GM18520 (cell line): ENCODE data around the gene ALX4.

Experiments used
- ATAC-seq: cut with Tn5 transposase; IDR thresholded peaks from one replicate; pipeline ENCODE4 v1.9.1; 2021; ENCODE audit not compliant: unreplicated experiment

The ALX4 gene

GRCh38 chr11:44303401-44303938, 6.5 kb downstream of the ALX4 start:
- no peak for ATAC-seq

- ATAC-seq = no peak
Measured at GRCh38 chr11:44301564-44302271, 8.2 kb downstream of the ALX4 start.

- no peak for ATAC-seq
Measured at GRCh38 chr11:44300844-44301563, 8.9 kb downstream of the ALX4 start.

- no peak for ATAC-seq
Measured at GRCh38 chr11:44298862-44299261, 11.1 kb downstream of the ALX4 start.

DNA sequence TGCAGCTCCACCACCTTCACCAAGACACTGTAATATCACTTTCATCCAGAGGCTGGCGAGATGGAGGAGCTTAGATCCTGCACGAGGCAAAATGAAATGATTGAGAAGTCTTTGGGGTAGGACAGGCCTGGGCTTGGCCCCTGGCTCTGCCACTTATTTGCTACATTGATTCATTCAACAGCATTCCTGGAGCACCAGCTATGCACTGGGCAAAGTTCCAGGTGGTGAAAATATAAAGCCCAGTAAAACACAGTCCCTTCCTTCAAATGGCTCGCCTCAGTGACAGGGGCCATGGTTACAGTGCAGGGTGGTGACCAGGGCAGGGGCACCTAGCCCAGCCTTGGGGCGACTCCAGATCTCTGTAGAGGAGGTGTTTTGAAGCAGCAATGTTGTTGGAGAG, 19.7 kb downstream of the ALX4 start:
- no peak for ATAC-seq

DNA sequence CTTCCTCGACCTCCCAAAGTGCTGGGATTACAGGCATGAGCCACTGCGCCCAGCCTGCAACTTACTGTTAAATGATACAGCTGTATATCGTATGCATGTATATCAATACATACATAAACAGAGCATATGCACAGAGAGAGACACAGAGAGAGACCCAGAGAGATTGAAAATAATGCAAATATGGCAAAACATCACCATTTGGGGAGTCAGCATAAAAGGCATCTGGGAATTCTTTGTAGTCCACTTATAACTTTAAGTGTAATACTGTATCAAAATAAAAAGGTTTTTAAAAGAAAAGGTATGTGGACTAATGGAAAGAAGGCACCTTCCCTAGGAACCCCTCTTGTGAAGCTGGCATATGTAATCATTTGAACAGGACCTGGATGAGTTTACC, 21.8 kb downstream of the ALX4 start:
- ATAC-seq = no peak

GRCh38 chr11:44286911-44287310, 23.0 kb downstream of the ALX4 start:
- ATAC-seq = no peak

GRCh38 chr11:44286268-44286880, 23.6 kb downstream of the ALX4 start:
- ATAC-seq = no peak

- ATAC-seq = no peak
Measured at GRCh38 chr11:44285756-44286155, 24.2 kb downstream of the ALX4 start.

DNA sequence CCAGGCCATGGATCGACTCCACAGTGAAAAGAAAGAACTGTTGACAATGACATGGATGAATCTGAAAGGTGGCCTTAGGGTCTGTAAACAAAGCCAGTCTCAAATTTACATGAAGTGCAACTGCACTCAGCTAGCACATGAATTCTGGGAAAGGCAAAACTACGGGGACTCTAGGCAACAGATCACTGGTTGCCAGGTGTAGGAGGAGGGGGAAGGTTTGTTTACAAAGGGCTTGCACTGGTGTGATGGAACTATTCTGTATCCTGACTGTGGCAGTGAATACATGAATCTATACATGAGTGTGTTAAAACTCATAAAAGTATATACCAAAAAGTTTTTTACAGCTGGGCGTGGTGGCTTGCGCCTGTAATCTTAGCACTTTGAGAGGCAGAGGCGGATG, 27.3 kb downstream of the ALX4 start:
- ATAC-seq = no peak

- ATAC-seq = no peak
Measured at GRCh38 chr11:44281151-44281550, 28.8 kb downstream of the ALX4 start.

GRCh38 chr11:44280257-44280656, 29.7 kb downstream of the ALX4 start:
- no peak for ATAC-seq

DNA sequence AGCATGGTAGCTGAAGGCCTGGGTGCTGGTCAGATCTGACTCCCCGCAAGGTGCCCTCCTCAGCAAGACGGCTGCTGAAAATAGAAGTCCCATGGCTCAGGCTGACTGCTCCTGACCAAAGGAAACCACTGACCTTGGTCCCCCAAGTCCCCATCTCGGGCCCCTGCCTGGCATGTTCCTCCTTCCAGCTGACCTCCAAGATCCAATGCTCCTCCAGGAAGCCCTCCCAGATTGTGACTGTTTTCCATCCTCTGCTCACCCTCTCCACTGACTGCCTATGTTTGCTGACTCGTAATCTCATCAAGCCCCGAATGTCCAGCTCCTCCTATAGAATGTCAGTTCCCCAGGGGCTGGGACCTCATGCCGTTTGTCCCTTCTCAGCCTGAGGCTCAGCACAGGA, 30.5 kb downstream of the ALX4 start:
- no peak for ATAC-seq

DNA sequence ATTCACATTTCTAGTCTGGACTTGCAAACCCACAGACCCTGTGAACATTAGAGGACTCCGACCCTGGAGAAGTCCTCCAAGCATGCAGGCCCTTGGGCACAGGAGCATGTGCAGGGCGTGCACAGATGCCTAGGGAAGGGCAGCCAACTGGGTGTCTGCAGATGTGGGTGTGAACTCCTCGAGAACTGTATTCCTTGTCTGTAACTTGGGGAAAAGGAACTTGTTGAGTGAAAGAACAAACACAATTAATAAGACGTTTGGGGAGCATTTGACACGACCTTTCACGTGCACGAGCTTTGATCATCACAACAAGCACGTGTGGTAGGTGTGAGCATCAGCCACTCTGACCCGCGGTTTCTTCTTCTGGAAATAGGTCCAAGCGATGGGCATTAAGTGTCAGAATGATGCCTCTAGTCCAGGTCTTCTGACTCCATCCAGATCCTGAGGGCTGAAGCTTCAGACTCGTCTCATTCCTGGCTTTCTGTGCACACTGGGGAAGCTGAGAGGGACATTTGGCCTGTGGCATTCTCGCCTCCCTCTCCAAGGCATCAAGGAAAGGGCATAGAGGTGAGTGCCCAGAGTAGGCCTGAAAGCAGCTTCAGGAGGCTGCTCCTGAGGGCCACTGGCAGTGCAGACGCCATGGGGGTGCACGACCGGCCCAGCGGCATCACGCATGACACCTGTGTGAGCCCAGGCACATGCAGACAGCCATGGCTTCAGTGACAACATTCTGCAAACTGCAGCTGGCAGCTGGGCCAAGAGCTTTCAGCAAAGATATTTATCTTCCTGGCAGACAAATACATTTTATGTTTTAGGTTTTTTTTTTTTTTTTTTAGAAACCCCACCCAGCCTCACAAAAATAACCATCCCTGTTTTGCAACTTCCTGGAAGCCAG, 32.5 kb downstream of the ALX4 start:
- ATAC-seq = no peak

- ATAC-seq = no peak
Measured at GRCh38 chr11:44275961-44276550, 33.9 kb downstream of the ALX4 start.

- ATAC-seq = no peak
Measured at GRCh38 chr11:44275241-44275640, 34.7 kb downstream of the ALX4 start.

DNA sequence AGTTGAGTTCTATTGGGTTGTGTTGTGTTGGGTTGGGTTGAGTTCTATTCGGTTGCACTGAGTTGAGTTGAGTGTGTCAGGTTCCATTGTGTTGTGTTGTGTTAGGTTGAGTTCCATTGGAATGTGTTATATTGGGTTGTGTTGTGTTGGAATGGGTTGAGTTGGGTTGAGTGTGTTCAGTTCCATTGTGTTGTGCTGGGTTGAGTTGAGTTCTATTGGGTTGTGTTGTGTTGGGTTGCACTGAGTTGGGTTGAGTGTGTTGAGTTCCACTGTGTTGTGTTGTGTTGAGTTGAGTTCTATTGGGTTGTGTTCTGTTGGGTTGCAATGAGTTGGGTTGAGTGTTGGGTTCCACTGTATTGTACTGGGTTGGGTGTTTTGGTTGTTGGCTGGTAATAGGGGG, 35.5 kb downstream of the ALX4 start:
- ATAC-seq = no peak

DNA sequence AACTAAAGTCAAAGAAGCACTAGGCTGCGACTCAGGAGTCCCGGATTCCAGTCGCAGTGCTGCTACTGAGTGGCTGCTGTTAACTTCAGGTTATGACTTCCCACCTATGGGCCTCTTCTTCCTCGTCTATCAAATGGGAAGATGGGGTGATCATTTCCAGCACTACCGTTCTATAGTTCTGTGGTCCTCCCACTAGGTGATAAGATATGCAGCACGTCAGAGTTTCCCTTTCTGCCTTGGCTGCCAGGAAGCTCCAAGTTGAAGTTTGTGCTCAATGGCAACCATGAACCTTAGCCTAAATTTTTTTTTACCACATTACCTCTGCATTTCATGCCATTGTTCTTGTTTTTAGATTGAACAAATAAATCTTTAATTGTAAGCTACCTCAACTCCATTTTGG, 38.7 kb downstream of the ALX4 start:
- ATAC-seq = no peak

- no peak for ATAC-seq
Measured at GRCh38 chr11:44270403-44271273, 39.3 kb downstream of the ALX4 start.
